HG02852 (cell line): ENCODE results near the gene NACAD.
"Not testable (repeated sequence)": the region's sequence is repeated elsewhere in the genome, so short reads cannot be mapped to it uniquely, and the experiment has no call there.

Experiments used
- ATAC-seq: cut with Tn5 transposase; IDR thresholded peaks from one replicate; pipeline ENCODE4 v1.9.1; 2021; ENCODE audit warnings: mild to moderate bottlenecking, moderate library complexity; ENCODE audit not compliant: unreplicated experiment

The NACAD gene

GRCh38 chr7:45060295-45060694, 28.5 kb downstream of the NACAD start:
- no peak for ATAC-seq

- ATAC-seq, result no peak
These were observed 30.9 kb downstream of the NACAD start for GRCh38 chr7:45057878-45058277.

- no peak for ATAC-seq
These were observed 33.1 kb downstream of the NACAD start for GRCh38 chr7:45055594-45056219.

GRCh38 chr7:45055016-45055415, 33.8 kb downstream of the NACAD start:
- no peak for ATAC-seq

- ATAC-seq, result no peak
These were observed 34.3 kb downstream of the NACAD start for GRCh38 chr7:45054442-45054841.

GRCh38 chr7:45053941-45054340, 34.8 kb downstream of the NACAD start:
- ATAC-seq, result no peak

GRCh38 chr7:45053401-45053800, 35.4 kb downstream of the NACAD start:
- ATAC-seq, result no peak

GRCh38 chr7:45052011-45052410, 36.8 kb downstream of the NACAD start:
- ATAC-seq, result no peak

GRCh38 chr7:45050198-45050597, 38.6 kb downstream of the NACAD start:
- ATAC-seq, result no peak

GRCh38 chr7:45048748-45049147, 40.0 kb downstream of the NACAD start:
- no peak for ATAC-seq

- no peak for ATAC-seq
These were observed 44.4 kb downstream of the NACAD start for GRCh38 chr7:45044338-45044737.

GRCh38 chr7:45039106-45039505, 49.7 kb downstream of the NACAD start:
- ATAC-seq, result no peak

GRCh38 chr7:45037876-45038275, 50.9 kb downstream of the NACAD start:
- ATAC-seq, result no peak

- no peak for ATAC-seq
These were observed 52.0 kb downstream of the NACAD start for GRCh38 chr7:45036796-45037195.

- no peak for ATAC-seq
These were observed 52.5 kb downstream of the NACAD start for GRCh38 chr7:45036317-45036716.

- no peak for ATAC-seq
These were observed 52.9 kb downstream of the NACAD start for GRCh38 chr7:45035893-45036292.

GRCh38 chr7:45035371-45035770, 53.4 kb downstream of the NACAD start:
- ATAC-seq, result no peak

- ATAC-seq, result not testable (repeated sequence)
These were observed 54.1 kb downstream of the NACAD start for GRCh38 chr7:45034710-45035109.

GRCh38 chr7:45033931-45034290, 54.9 kb downstream of the NACAD start:
- no peak for ATAC-seq

GRCh38 chr7:45033261-45033930, 55.4 kb downstream of the NACAD start:
- no peak for ATAC-seq

GRCh38 chr7:45032421-45032820, 56.3 kb downstream of the NACAD start:
- ATAC-seq, result no peak

GRCh38 chr7:45031829-45032228, 56.9 kb downstream of the NACAD start:
- no peak for ATAC-seq
